HepG2 (cell line): ENCODE data around the gene PDIA6. TPM values are rescaled to one million over a fixed set of nuclear protein-coding genes. Genes with fewer than 3 reads are reported as not detected.
A peak's percentile ranks its signal among the peaks of the same experiment; 100 is the strongest.

Experiments
- CHD4 ChIP-seq: fragments of 200-600 bp; sonication (generic); IDR thresholded peaks from 2 replicates; pipeline ENCODE4 v1.7.0; 2017; ENCODE audit warnings: mild to moderate bottlenecking, low read length, borderline replicate concordance
- EEA1 ChIP-seq: sonication (generic); formaldehyde crosslinking; IDR thresholded peaks from 2 replicates; pipeline ENCODE4 v1.5.1; 2020; ENCODE audit warnings: mild to moderate bottlenecking, missing genetic modification reagents, borderline replicate concordance
- NFE2 ChIP-seq: sonication (generic); formaldehyde crosslinking; IDR thresholded peaks from 2 replicates; pipeline ENCODE4 v1.4.0; 2020; ENCODE audit warnings: missing genetic modification reagents
- PRPF4 ChIP-seq: fragments of 200-400 bp; formaldehyde crosslinking; IDR thresholded peaks from 2 replicates; pipeline ENCODE4 v1.6.1; 2016; ENCODE audit warnings: low read length, low read depth; ENCODE audit not compliant: poor library complexity, severe bottlenecking
- RFX3 ChIP-seq: IDR thresholded peaks from 2 replicates; pipeline ENCODE4 v1.6.1; 2016; ENCODE audit warnings: missing biosample characterization, missing genetic modification reagents
- SOX6 ChIP-seq, 2 experiments: fragments of 450-650 bp in 1 of 2; sonication (generic) in 1 of 2; formaldehyde crosslinking in 1 of 2; IDR thresholded peaks; 2 replicates each; pipeline versions ENCODE4 v1.4.0 to v1.6.1; 2017 to 2020; ENCODE audit warnings: antibody characterized with exemption in 1 of 2, mild to moderate bottlenecking in 1 of 2, missing genetic modification reagents in 1 of 2
- TAF1 ChIP-seq: sonication (generic); formaldehyde crosslinking; IDR thresholded peaks from 2 replicates; pipeline ENCODE4 v1.4.0; 2020; ENCODE audit warnings: missing genetic modification reagents
- TAF15 ChIP-seq: fragments of 200-400 bp; formaldehyde crosslinking; IDR thresholded peaks from one replicate; pipeline ENCODE4 v1.6.1; 2018; ENCODE audit warnings: mild to moderate bottlenecking, low read depth, low read length; ENCODE audit not compliant: poor library complexity, severe bottlenecking
- ZNF180 ChIP-seq: sonication (generic); formaldehyde crosslinking; IDR thresholded peaks from 2 replicates; pipeline ENCODE4 v1.4.0; 2020; ENCODE audit warnings: low read depth, missing genetic modification reagents, borderline replicate concordance
- ZNF550 ChIP-seq: sonication (generic); formaldehyde crosslinking; IDR thresholded peaks from 2 replicates; pipeline ENCODE4 v1.4.0; 2020; ENCODE audit warnings: mild to moderate bottlenecking, missing genetic modification reagents, borderline replicate concordance
- polyA plus RNA-seq, 8 experiments: library from polyadenylated mRNA; depleted of rRNA in 3 of 8; stranded (reverse) in 7 of 8; unstranded in 1 of 8; fragments of >200 nt; fragmentation: Illumina TruSeq in 4 of 8; extraction: Trizol in 4 of 8; gene quantifications; 2 replicates each; pipeline versions ENCODE4 v1.2.1 to v1.2.3, GENCODE V29; 2011 to 2016; ENCODE audit warnings: low read depth in 4 of 8, missing spikeins in 1 of 8, mixed read lengths in 1 of 8; ENCODE audit not compliant: insufficient read depth in 1 of 8
- total RNA-seq, 5 experiments: library from RNA; depleted of rRNA; stranded (reverse); fragments of >200 nt; fragmentation: Illumina TruSeq; extraction: Trizol; gene quantifications; 2 replicates each; pipeline ENCODE4 v1.2.3, GENCODE V29; 2016; ENCODE audit warnings: low read depth in 1 of 5
- TF ChIP-seq, protein P1 (sequence below): IDR thresholded peaks from 2 replicates; pipeline ENCODE4 v1.6.1; 2012; ENCODE audit warnings: low read depth, low read length, improper control_type of control experiment
- TF ChIP-seq, protein P2 (sequence below): sonication (generic); formaldehyde crosslinking; conservative IDR thresholded peaks from 2 replicates; pipeline ENCODE4 v1.8.0; 2022; ENCODE audit warnings: low read depth, missing genetic modification reagents
- TF ChIP-seq, protein P3 (sequence below): sonication (generic); formaldehyde crosslinking; IDR thresholded peaks from 2 replicates; pipeline ENCODE4 v1.4.0; 2020; ENCODE audit warnings: low read depth, mild to moderate bottlenecking, missing genetic modification reagents
- TF ChIP-seq, protein P4 (sequence below): sonication (generic); formaldehyde crosslinking; IDR thresholded peaks from 2 replicates; pipeline ENCODE4 v1.4.0; 2020; ENCODE audit warnings: mild to moderate bottlenecking, missing genetic modification reagents

Gene PDIA6
- total and polyA plus RNA-seq, 2 of the 13 experiments (the other 11 are each of a cell fraction or from before 2014, with no cell fraction given): 586 to 642 TPM

DNA sequence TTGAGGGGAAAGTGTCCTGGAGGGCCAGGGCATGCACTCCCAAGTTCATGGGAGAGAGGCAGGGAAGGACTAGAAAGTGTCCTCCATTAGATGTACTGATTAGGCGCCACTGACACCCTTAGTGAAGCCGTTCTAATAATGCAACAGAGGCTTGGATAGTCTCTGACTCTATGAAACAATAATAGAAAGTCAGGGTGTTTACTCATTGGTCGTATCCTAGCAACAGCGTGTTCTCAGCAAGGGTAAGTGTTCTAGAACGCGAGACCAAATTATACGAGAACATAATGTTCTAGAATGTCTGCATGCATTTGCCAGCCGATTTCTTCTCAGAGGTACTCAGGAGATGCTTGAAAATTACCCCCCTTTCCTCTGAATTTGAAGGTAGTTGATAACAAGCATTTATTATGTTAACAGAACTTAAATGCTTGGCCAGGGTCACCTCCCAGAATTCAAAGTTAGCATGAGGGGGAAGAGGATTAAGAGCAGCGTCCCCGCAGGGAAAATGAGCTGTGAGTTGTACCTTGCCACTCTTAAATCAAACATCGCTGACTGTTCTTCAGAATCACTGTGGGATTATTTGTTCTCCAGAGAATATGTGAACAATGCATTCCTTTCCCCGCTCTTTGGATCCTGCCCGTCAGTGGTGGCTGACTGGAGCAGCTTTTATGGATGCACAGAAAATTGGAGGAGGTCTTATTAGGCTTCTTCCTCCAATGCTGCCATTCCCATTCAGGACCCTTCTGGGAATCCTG, 33.7 kb upstream of the PDIA6 start (continued):
- TF ChIP-seq RFX3 (no peak), CHD4 (no peak), PRPF4 (no peak), TAF15 (no peak), ZNF180 (CRISPR knock-in tag) (no peak), NFE2 (no peak), ZNF550 (CRISPR knock-in tag) (no peak), TAF1 (no peak), EEA1 (CRISPR knock-in tag) (no peak), SOX6 (IDR thresholded peaks at IDR 0.05) (no peak), SOX6 (CRISPR knock-in tag; IDR thresholded peaks at IDR 0.05) (peak; percentile 76)
- TF ChIP-seq, protein P1, sequence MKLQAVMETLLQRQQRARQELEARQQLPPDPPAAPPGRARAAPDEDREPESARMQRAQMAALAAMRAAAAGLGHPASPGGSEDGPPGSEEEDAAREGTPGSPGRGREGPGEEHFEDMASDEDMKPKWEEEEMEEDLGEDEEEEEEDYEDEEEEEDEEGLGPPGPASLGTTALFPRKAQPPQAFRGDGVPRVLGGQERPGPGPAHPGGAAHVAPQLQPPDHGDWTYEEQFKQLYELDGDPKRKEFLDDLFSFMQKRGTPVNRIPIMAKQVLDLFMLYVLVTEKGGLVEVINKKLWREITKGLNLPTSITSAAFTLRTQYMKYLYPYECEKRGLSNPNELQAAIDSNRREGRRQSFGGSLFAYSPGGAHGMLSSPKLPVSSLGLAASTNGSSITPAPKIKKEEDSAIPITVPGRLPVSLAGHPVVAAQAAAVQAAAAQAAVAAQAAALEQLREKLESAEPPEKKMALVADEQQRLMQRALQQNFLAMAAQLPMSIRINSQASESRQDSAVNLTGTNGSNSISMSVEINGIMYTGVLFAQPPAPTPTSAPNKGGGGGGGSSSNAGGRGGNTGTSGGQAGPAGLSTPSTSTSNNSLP: 0 out of 2 replicates have a peak, but pooled peaks have one; percentile 46
- TF ChIP-seq, protein P2, sequence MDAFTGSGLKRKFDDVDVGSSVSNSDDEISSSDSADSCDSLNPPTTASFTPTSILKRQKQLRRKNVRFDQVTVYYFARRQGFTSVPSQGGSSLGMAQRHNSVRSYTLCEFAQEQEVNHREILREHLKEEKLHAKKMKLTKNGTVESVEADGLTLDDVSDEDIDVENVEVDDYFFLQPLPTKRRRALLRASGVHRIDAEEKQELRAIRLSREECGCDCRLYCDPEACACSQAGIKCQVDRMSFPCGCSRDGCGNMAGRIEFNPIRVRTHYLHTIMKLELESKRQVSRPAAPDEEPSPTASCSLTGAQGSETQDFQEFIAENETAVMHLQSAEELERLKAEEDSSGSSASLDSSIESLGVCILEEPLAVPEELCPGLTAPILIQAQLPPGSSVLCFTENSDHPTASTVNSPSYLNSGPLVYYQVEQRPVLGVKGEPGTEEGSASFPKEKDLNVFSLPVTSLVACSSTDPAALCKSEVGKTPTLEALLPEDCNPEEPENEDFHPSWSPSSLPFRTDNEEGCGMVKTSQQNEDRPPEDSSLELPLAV (CRISPR knock-in tag): no peak
- TF ChIP-seq, protein P3, sequence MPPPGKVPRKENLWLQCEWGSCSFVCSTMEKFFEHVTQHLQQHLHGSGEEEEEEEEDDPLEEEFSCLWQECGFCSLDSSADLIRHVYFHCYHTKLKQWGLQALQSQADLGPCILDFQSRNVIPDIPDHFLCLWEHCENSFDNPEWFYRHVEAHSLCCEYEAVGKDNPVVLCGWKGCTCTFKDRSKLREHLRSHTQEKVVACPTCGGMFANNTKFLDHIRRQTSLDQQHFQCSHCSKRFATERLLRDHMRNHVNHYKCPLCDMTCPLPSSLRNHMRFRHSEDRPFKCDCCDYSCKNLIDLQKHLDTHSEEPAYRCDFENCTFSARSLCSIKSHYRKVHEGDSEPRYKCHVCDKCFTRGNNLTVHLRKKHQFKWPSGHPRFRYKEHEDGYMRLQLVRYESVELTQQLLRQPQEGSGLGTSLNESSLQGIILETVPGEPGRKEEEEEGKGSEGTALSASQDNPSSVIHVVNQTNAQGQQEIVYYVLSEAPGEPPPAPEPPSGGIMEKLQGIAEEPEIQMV (CRISPR knock-in tag): no peak
- TF ChIP-seq, protein P4, sequence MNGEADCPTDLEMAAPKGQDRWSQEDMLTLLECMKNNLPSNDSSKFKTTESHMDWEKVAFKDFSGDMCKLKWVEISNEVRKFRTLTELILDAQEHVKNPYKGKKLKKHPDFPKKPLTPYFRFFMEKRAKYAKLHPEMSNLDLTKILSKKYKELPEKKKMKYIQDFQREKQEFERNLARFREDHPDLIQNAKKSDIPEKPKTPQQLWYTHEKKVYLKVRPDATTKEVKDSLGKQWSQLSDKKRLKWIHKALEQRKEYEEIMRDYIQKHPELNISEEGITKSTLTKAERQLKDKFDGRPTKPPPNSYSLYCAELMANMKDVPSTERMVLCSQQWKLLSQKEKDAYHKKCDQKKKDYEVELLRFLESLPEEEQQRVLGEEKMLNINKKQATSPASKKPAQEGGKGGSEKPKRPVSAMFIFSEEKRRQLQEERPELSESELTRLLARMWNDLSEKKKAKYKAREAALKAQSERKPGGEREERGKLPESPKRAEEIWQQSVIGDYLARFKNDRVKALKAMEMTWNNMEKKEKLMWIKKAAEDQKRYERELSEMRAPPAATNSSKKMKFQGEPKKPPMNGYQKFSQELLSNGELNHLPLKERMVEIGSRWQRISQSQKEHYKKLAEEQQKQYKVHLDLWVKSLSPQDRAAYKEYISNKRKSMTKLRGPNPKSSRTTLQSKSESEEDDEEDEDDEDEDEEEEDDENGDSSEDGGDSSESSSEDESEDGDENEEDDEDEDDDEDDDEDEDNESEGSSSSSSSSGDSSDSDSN (CRISPR knock-in tag): no peak
